T-helper 9 cell (primary cell): ENCODE results near the gene RNF115.
"Not testable (repeated sequence)": the region's sequence is repeated elsewhere in the genome, so short reads cannot be mapped to it uniquely, and the experiment has no call there.

Experiments used
- DNase-seq: peaks from one replicate; pipeline ENCODE4 v3.0.0-alpha.2; 2020

Gene RNF115

GRCh38 chr1:145826030-145826429 lies 2.1 kb upstream of the RNF115 start:
- DNase-seq, result no peak

GRCh38 chr1:145824499-145824842 lies 576 bp upstream of the RNF115 start:
- DNase-seq, result no peak

- not testable (repeated sequence) for DNase-seq
These were observed 1.0 kb downstream of the RNF115 start for GRCh38 chr1:145822779-145823331.

- not testable (repeated sequence) for DNase-seq
These were observed 5.8 kb downstream of the RNF115 start for GRCh38 chr1:145818095-145818494.

GRCh38 chr1:145812977-145813810 lies 10.7 kb downstream of the RNF115 start:
- not testable (repeated sequence) for DNase-seq

GRCh38 chr1:145806844-145807243 lies 17.1 kb downstream of the RNF115 start:
- DNase-seq, result no peak

- DNase-seq, result no peak
These were observed 17.5 kb downstream of the RNF115 start for GRCh38 chr1:145806408-145806807.

- DNase-seq, result no peak
These were observed 18.8 kb downstream of the RNF115 start for GRCh38 chr1:145805057-145805456.

GRCh38 chr1:145804235-145805045 lies 19.5 kb downstream of the RNF115 start:
- DNase-seq, result no peak

- DNase-seq, result no peak
These were observed 24.1 kb downstream of the RNF115 start for GRCh38 chr1:145799806-145800205.

- no peak for DNase-seq
These were observed 27.1 kb downstream of the RNF115 start for GRCh38 chr1:145796753-145797152.

GRCh38 chr1:145795257-145795881 lies 28.5 kb downstream of the RNF115 start:
- DNase-seq, result no peak

GRCh38 chr1:145792484-145792883 lies 31.4 kb downstream of the RNF115 start:
- DNase-seq, result no peak

- DNase-seq, result not testable (repeated sequence)
These were observed 32.0 kb downstream of the RNF115 start for GRCh38 chr1:145791860-145792259.

- no peak for DNase-seq
These were observed 35.3 kb downstream of the RNF115 start for GRCh38 chr1:145788580-145788979.

GRCh38 chr1:145786271-145786670 lies 37.6 kb downstream of the RNF115 start:
- DNase-seq, result no peak

- DNase-seq, result no peak
These were observed 38.3 kb downstream of the RNF115 start for GRCh38 chr1:145785547-145785946.

- DNase-seq, result no peak
These were observed 39.5 kb downstream of the RNF115 start for GRCh38 chr1:145784409-145784808.

GRCh38 chr1:145782272-145783099 lies 41.4 kb downstream of the RNF115 start:
- no peak for DNase-seq

GRCh38 chr1:145778146-145778540 lies 45.8 kb downstream of the RNF115 start:
- DNase-seq, result no peak

GRCh38 chr1:145777357-145778145 lies 46.3 kb downstream of the RNF115 start:
- DNase-seq, result no peak
